Suppressor macrophage treated with lipopolysaccharide for 1 hour (primary cell): Measurements from ENCODE around the gene STRADA.
"Not testable (repeated sequence)": the region's sequence is repeated elsewhere in the genome, so short reads cannot be mapped to it uniquely, and the experiment has no call there.

ENCODE experiments used
- DNase-seq, 3 donors: peaks; one replicate each; pipeline ENCODE4 v3.0.0-alpha.2; 2020 to 2022

Gene STRADA

GRCh38 chr17:63754046-63754445 lies 12.4 kb upstream of the STRADA start:
- no peak for DNase-seq

DNA sequence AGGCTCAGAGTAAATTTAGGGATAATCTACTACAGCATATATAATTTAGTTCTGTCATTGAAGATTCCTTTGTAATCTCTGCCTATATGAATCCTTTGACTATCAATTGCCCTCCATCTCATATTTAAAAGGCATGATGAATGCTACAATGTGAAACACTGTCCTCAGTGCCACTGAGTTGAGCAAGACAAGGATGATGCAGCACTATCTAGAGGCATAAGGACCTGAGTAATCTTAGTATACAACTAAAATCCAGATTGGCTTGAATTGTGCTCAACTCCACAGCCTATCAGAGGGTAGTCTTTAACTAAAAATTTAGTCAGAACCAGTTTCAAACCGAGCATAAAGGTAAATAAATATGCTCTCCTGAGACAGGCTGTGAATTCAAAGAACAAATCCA lies 11.6 kb upstream of the STRADA start:
- peak; percentile 28 to 41 (median 41) for DNase-seq

DNA sequence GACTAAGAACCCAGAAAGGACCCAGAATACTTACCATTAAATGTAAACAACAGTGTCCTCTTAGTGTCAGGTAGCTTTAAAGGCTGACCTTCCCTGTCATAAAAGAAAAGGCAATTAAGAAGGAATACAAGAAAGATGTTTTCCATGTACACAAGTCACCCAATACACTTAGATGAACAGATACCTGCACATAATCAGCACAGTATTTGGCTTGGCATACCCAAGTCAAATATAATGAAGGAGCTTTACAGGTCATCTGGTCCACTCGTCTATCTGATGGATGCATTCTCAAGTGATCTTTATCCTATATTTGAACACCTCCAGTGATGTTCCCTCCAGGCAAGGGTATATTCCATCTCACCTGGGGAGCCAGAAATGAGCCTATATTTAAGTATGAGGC lies 11.1 kb upstream of the STRADA start:
- DNase-seq: no peak

DNA sequence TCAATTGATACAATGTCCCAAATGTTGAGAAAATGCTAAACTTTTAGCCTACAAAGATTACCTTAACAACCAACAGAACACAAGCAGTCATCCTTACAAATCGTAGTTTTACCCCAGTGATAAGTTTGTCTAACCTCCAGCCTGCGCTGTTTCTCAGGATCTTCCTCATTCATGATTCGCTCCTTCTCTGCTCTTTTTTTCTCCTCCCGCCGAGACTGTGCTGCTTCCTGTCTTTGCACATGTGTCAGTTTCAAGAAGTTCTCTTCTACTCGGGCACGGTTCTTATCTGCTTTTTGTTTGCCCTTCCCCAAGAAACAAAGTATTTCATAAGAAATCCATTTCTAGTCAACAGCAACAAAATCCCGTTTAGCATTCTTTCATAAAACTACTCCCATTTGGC lies 10.2 kb upstream of the STRADA start:
- DNase-seq: peak; percentile 64 to 67 (median 66)

DNA sequence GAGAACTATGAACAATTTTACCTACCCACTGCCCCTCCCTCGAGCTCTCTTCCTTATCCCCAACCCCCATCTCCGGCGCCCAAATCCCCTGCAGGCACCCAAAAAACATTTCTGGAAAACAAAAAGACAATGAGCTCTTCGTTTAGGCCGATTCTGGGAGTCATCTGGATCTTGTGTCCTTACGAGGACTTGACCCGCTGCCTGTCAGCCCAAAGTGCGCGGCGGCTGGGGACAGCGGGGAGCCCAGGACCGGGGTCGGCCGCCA lies 524 bp downstream of the STRADA start:
- DNase-seq: peak in 1 of 3 donors; percentile 67

DNA sequence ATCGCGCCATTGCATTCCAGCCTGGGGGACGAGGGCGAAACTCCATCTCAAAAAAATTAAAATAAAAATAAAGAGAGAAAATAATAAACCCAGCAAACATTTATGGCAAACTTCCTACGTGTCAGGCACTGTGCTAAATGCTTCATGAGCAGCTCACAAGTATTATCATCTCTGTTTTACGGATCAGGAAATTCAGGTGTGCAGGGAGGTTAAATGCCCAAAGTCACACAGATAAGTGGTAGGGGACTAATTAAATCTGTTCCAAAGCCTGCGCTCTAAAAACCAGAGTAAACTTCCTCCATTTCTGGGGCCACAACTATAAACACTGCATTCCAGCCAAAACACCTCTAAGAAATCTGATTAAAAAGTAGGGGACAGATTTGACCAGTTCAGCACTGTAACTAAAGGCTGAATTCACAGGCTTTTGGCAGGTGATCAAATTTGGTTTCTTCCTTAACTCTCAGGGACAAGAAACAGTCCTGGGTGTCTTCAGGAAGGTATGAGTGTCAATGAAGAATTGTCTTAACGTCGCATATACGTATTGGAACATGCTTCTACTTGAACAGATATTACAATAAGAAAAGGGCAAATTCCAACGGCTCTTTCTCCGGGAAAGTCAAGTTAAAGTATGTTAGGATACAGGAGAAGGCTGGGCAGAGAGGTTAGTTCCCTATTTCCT lies 996 bp downstream of the STRADA start:
- DNase-seq: no peak

GRCh38 chr17:63735691-63736090 lies 5.9 kb downstream of the STRADA start:
- DNase-seq: peak in 2 of 3 donors; percentile 31 to 34

DNA sequence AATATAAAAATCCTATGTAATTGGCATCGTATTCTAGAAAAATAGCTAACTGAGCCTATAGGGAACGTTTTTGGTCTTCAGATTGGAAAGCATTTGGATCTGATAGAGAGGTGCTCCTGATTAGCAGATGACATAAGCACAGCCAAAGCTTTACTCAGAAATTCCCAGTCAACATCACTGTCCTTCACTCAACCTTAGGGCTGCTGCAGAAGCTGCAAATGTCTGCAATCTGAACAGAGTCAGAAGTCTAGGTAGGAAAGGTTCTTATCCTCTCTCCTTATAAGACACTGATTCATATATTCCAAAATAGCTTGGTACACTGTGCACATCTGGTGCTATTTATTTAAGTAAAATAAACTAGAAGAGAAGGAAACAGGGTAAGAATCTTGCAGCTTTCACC lies 19.2 kb downstream of the STRADA start:
- DNase-seq: no peak

- DNase-seq: not testable (repeated sequence)
Measured at GRCh38 chr17:63720194-63720593, 21.4 kb downstream of the STRADA start.

GRCh38 chr17:63718988-63719387 lies 22.6 kb downstream of the STRADA start:
- DNase-seq: no peak

DNA sequence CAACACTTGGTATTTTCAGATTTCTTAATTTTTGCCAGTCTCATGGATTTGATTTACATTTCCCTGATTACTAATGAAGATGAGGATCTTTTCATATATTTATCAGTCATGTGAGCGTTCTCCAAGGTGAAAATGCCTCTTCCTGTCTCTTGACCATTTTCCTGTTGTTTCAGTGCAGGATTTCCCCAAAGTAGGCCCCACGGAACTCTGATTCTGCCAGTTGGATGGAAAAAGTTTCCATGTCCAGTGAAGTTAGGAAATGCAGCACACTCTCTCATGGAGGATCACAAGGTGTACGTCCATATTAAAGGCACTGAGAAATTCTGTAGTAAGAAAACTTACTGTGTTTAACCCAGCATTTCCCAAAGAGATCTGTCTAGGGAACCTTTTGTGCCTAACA lies 25.2 kb downstream of the STRADA start:
- DNase-seq: no peak

GRCh38 chr17:63714550-63715277 lies 26.9 kb downstream of the STRADA start:
- DNase-seq: no peak

DNA sequence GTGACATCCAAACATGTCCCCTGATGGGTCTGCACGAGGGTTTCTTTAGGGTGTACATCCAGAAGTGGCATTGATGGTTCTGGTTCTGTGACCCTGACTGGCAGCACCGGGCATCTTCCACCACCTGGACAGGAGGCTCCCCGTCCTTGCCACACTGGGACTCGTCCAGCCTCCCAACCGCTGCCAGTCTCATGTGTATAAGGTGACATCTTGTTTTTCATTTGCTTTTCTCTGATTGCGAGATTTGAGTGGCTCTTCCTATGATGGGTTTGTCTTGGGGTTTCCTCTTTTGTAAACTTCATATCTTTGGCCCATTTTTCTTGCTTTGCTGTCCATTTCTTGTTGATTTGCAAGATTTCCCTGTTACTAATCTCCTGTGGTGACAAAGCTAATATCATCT lies 32.5 kb downstream of the STRADA start:
- no peak for DNase-seq

GRCh38 chr17:63707151-63707550 lies 34.4 kb downstream of the STRADA start:
- no peak for DNase-seq

GRCh38 chr17:63706336-63707082 lies 35.1 kb downstream of the STRADA start:
- DNase-seq: no peak

DNA sequence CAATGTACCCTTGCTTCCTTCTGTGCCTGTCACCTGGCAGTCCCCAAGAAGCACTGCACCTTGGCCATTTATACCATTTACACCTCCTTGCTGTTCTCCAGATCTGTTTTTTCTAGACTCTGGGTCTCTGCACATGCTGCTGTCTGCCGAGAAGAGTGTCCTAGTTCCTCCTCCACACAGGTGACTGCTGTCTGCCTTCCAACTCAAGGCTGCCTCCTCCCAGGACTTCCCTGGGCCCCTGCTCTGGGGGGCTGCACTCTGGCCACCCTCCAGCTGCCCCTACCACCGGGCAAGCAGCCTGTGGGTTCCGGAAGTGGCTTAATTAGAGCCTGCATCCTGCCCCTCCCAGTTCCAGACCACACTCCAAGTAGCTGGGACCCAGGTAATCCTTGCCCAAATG lies 35.9 kb downstream of the STRADA start:
- no peak for DNase-seq

- DNase-seq: no peak
Measured at GRCh38 chr17:63704836-63705235, 36.8 kb downstream of the STRADA start.

DNA sequence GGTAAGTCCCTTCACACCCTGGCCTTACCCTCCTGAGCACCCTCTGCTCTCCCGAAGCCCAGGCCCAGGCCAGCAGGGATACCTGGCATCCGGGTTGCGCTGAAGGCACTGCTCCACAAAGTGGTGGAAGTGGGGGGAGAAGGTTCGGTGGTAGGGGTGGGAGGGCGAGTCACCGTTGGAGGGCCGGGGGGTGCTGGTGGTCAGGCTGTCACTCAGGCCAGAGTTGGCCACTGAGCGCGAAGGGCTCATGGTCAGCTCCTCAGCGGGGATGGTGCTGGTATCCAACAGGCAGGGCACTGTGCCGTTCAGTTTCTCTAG lies 37.4 kb downstream of the STRADA start:
- DNase-seq: no peak

DNA sequence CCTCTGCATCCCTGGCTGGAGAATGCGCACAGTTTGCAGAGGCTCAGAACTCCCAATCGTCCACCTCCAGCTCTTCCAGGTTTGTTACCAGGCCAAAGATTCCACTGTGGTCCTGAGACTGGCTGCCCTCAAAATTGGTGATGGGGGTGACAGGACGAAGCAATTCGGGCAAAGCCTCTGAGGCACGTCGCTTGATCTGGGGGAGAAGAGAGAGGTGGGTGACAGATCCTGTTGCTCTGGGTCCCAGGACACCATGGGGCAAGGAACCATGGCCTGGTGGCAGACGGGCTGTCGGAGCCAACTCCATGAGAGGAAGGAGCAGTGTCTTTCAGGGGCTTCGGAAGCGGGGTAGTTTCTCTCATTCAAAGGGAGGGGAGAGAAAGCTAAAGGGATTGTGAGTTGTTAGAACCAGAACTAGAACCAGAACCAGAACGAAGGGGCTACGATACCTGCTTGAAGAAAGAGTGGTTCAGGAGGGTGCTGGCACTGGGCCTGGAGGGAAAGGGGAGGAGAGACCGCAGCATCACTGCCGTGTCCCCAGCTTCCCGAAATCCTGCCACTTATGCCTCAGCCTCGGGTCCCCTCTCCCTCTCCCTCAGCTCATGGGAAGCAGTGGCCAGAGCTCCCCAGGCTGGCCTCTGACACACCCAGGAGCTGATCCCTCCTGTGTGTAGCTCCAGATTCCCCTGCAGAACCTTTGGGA lies 37.9 kb downstream of the STRADA start:
- no peak for DNase-seq

GRCh38 chr17:63703029-63703428 lies 38.6 kb downstream of the STRADA start:
- no peak for DNase-seq

DNA sequence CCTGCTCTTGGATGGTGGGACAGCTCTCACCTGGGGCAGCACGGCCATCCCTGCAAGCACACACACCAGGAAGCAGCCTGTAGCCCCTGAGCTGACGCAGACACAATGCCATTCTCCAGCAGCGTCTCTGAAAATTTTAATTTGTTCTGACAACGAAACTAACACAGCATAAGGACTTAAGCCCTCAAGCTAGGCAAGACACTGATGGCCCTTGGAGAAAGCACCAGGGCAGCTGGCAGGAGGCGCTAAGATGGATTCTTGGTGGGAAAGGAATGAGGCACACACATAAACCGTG lies 38.9 kb downstream of the STRADA start:
- no peak for DNase-seq

GRCh38 chr17:63701868-63702720 lies 39.5 kb downstream of the STRADA start:
- peak; percentile 65 to 78 (median 76) for DNase-seq

GRCh38 chr17:63701456-63701820 lies 40.2 kb downstream of the STRADA start:
- peak in 2 of 3 donors; percentile 21 to 38 for DNase-seq
